HG03439 (cell line): Measurements from ENCODE around the gene AIPL1.

ENCODE experiments used
- ATAC-seq: cut with Tn5 transposase; IDR thresholded peaks from one replicate; pipeline ENCODE4 v1.9.1; 2021; ENCODE audit warnings: mild to moderate bottlenecking, moderate library complexity; ENCODE audit not compliant: unreplicated experiment

Gene AIPL1

GRCh38 chr17:6423931-6424330 is 11.0 kb downstream of the AIPL1 start:
- ATAC-seq, result no peak

- no peak for ATAC-seq
Observed at GRCh38 chr17:6422654-6423241, 12.2 kb downstream of the AIPL1 start.

- no peak for ATAC-seq
Observed at GRCh38 chr17:6421700-6422604, 13.0 kb downstream of the AIPL1 start.

- ATAC-seq, result no peak
Observed at GRCh38 chr17:6420173-6420641, 14.7 kb downstream of the AIPL1 start.

GRCh38 chr17:6415616-6416015 is 19.3 kb downstream of the AIPL1 start:
- no peak for ATAC-seq

GRCh38 chr17:6413065-6413464 is 21.9 kb downstream of the AIPL1 start:
- ATAC-seq, result no peak

- ATAC-seq, result no peak
Observed at GRCh38 chr17:6408735-6409134, 26.2 kb downstream of the AIPL1 start.

- ATAC-seq, result no peak
Observed at GRCh38 chr17:6408276-6408675, 26.6 kb downstream of the AIPL1 start.

GRCh38 chr17:6402258-6402657 is 32.7 kb downstream of the AIPL1 start:
- no peak for ATAC-seq

- no peak for ATAC-seq
Observed at GRCh38 chr17:6398955-6399354, 36.0 kb downstream of the AIPL1 start.

- ATAC-seq, result no peak
Observed at GRCh38 chr17:6394055-6394606, 40.8 kb downstream of the AIPL1 start.

GRCh38 chr17:6393351-6393952 is 41.5 kb downstream of the AIPL1 start:
- ATAC-seq, result no peak

GRCh38 chr17:6392609-6393350 is 42.1 kb downstream of the AIPL1 start:
- ATAC-seq, result no peak

GRCh38 chr17:6388416-6388815 is 46.5 kb downstream of the AIPL1 start:
- no peak for ATAC-seq

GRCh38 chr17:6387858-6388257 is 47.1 kb downstream of the AIPL1 start:
- ATAC-seq, result no peak

- ATAC-seq, result no peak
Observed at GRCh38 chr17:6387442-6387841, 47.5 kb downstream of the AIPL1 start.

GRCh38 chr17:6386041-6386630 is 48.8 kb downstream of the AIPL1 start:
- no peak for ATAC-seq

GRCh38 chr17:6384481-6384880 is 50.4 kb downstream of the AIPL1 start:
- ATAC-seq, result no peak

GRCh38 chr17:6381526-6382465 is 53.1 kb downstream of the AIPL1 start:
- ATAC-seq, result no peak
